NOMO-1 (cell line): ENCODE data around the gene DLX3.
A peak's percentile ranks its signal among the peaks of the same experiment; 100 is the strongest.

Experiments used
- DNase-seq, 2 experiments: peaks; one replicate each; lab custom pipeline; 2025; ENCODE audit not compliant: unreplicated experiment in 2 of 2; lab: John Stamatoyannopoulos, UW

Gene DLX3

GRCh38 chr17:49993423-49994060 is 1.5 kb downstream of the DLX3 start:
- peak in 1 of 2 experiments; percentile 6 for DNase-seq

GRCh38 chr17:49992933-49993422 is 2.0 kb downstream of the DLX3 start:
- no peak for DNase-seq

- DNase-seq: no peak
Observed at GRCh38 chr17:49992191-49992932, 2.7 kb downstream of the DLX3 start.

GRCh38 chr17:49991409-49991808 is 3.6 kb downstream of the DLX3 start:
- DNase-seq: no peak

GRCh38 chr17:49990921-49991320 is 4.1 kb downstream of the DLX3 start:
- DNase-seq: no peak

GRCh38 chr17:49990331-49990730 is 4.7 kb downstream of the DLX3 start:
- DNase-seq: no peak

- DNase-seq: no peak
Observed at GRCh38 chr17:49989518-49989880, 5.5 kb downstream of the DLX3 start.

GRCh38 chr17:49987681-49988441 is 7.2 kb downstream of the DLX3 start:
- no peak for DNase-seq

GRCh38 chr17:49987290-49987585 is 7.8 kb downstream of the DLX3 start:
- no peak for DNase-seq

- DNase-seq: no peak
Observed at GRCh38 chr17:49986396-49987289, 8.4 kb downstream of the DLX3 start.

- no peak for DNase-seq
Observed at GRCh38 chr17:49985310-49985990, 9.6 kb downstream of the DLX3 start.

- no peak for DNase-seq
Observed at GRCh38 chr17:49984776-49985175, 10.2 kb downstream of the DLX3 start.

GRCh38 chr17:49984283-49984682 is 10.7 kb downstream of the DLX3 start:
- DNase-seq: no peak

- DNase-seq: no peak
Observed at GRCh38 chr17:49980703-49981197, 14.3 kb downstream of the DLX3 start.

GRCh38 chr17:49979748-49980479 is 15.1 kb downstream of the DLX3 start:
- DNase-seq: no peak

GRCh38 chr17:49978501-49978900 is 16.5 kb downstream of the DLX3 start:
- peak; percentile 32 to 73 for DNase-seq

- no peak for DNase-seq
Observed at GRCh38 chr17:49977463-49978389, 17.3 kb downstream of the DLX3 start.

GRCh38 chr17:49976828-49977202 is 18.2 kb downstream of the DLX3 start:
- no peak for DNase-seq
